ENCODE data around the gene LIPJ. TPM values are rescaled to one million over a fixed set of nuclear protein-coding genes. Genes with fewer than 3 reads are reported as not detected.

LIPJ gene
- total RNA-seq, 1 experiment from 2014 or later: 0.09 TPM

- no peak for DNase-seq (ENCODE audit: low spot score)
- H3K9me3 Mint-ChIP-seq: no peaks in the 10 kb centered on the region
- H3K27me3 Mint-ChIP-seq (ENCODE audit: low read depth): no peaks in the 10 kb centered on the region
- no peaks in the 10 kb centered on the region for H3K36me3 Mint-ChIP-seq
- H3K4me3 Mint-ChIP-seq: no peak overlapping the region
- no peak overlapping the region for H3K27ac Mint-ChIP-seq
- peaks cover 5% of the 10 kb centered on the region for H3K4me1 Mint-ChIP-seq
- ATAC-seq: no peak
- CTCF ChIA-PET: no interaction called here
- TF ChIP-seq ZNF232 (CRISPR knock-in tag; IDR thresholded peaks at IDR 0.05): no peak
- no peak for TF ChIP-seq USF2 (CRISPR knock-in tag; IDR thresholded peaks at IDR 0.05)
- no peak for TF ChIP-seq IRF2 (CRISPR knock-in tag; IDR thresholded peaks at IDR 0.05; ENCODE audit: borderline replicate concordance, low read depth)
- no peak for TF ChIP-seq PREB (CRISPR knock-in tag; IDR thresholded peaks at IDR 0.05; ENCODE audit: borderline replicate concordance)
- no peak for TF ChIP-seq ERG (CRISPR knock-in tag; IDR thresholded peaks at IDR 0.05)
- TF ChIP-seq PRDM15 (CRISPR knock-in tag; IDR thresholded peaks at IDR 0.05): no peak
- no peak for TF ChIP-seq JUN (CRISPR knock-in tag; IDR thresholded peaks at IDR 0.05)
- POLR2A ChIA-PET: no interaction called here
Measured at GRCh38 chr10:88546497-88546896, 40.1 kb upstream of the LIPJ start.

- no peaks in the 10 kb centered on the region for H3K36me3 Mint-ChIP-seq
- H3K27me3 Mint-ChIP-seq (ENCODE audit: low read depth): no peaks in the 10 kb centered on the region
- DNase-seq (ENCODE audit: low spot score) (no peak), ATAC-seq (no peak)
- H3K9me3 Mint-ChIP-seq: no peaks in the 10 kb centered on the region
- CTCF ChIA-PET: interaction anchor here (0.7 to 1.5 kb wide), 2 partner anchors 32 to 79 kb away, joined by 3 to 7 read pairs; partner anchors contain the start of gene RNLS
- peaks cover 5% of the 10 kb centered on the region; the same call in 1 of the 2 replicates for H3K4me1 Mint-ChIP-seq
- H3K4me3 Mint-ChIP-seq: no peak overlapping the region
- H3K27ac Mint-ChIP-seq: no peak overlapping the region
- POLR2A ChIA-PET: no interaction called here
- TF ChIP-seq MXD4 (CRISPR knock-in tag; IDR thresholded peaks at IDR 0.05; ENCODE audit: borderline replicate concordance) (no peak), NR2C2 (CRISPR knock-in tag; IDR thresholded peaks at IDR 0.05) (no peak), E2F4 (CRISPR knock-in tag; IDR thresholded peaks at IDR 0.05; ENCODE audit: borderline replicate concordance, low read depth) (no peak), CBFB (CRISPR knock-in tag; IDR thresholded peaks at IDR 0.05; ENCODE audit: low read depth) (no peak), ZBTB43 (CRISPR knock-in tag; IDR thresholded peaks at IDR 0.05) (no peak), E2F5 (CRISPR knock-in tag; IDR thresholded peaks at IDR 0.05) (no peak), FOXP1 (CRISPR knock-in tag; IDR thresholded peaks at IDR 0.05; ENCODE audit: borderline replicate concordance) (no peak), ZNF138 (CRISPR knock-in tag; conservative IDR thresholded peaks at IDR 0.05) (no peak), ZNF121 (CRISPR knock-in tag; IDR thresholded peaks at IDR 0.05) (no peak), ETV6 (CRISPR knock-in tag; IDR thresholded peaks at IDR 0.05) (no peak), ZNF263 (CRISPR knock-in tag; IDR thresholded peaks at IDR 0.05; ENCODE audit: low read depth) (no peak), CDX4 (CRISPR knock-in tag; IDR thresholded peaks at IDR 0.05; ENCODE audit: borderline replicate concordance) (no peak), RORB (CRISPR knock-in tag; IDR thresholded peaks at IDR 0.05) (no peak)
Measured at GRCh38 chr10:88551246-88551645, 35.3 kb upstream of the LIPJ start.
